Keratinocyte (primary cell): ENCODE results near the gene ELP5. TPM values are rescaled to one million over a fixed set of nuclear protein-coding genes. Genes with fewer than 3 reads are reported as not detected.

Experiments used
- DNase-seq: peaks from one replicate; pipeline ENCODE4 v3.0.0-alpha.2; 2011; ENCODE audit warnings: low read depth, missing footprints, low spot score
- FAIRE-seq: peaks from 2 replicates; lab custom pipeline; 2011; peaks lifted over from hg19 to GRCh38; lab: Jason Lieb, UNC
- H2AFZ ChIP-seq: 2 replicates; pipeline ENCODE4 v1.6.0; 2012; ENCODE audit warnings: low read length, control low read depth, inconsistent platforms; ENCODE audit not compliant: control insufficient read depth
- H3K27ac ChIP-seq: 2 replicates; pipeline ENCODE4 v1.5.1; 2011; ENCODE audit warnings: low read length; ENCODE audit not compliant: control insufficient read depth, insufficient read depth
- H3K27me3 ChIP-seq: 3 replicates; pipeline ENCODE4 v1.6.0; 2011; ENCODE audit warnings: low read length; ENCODE audit not compliant: control insufficient read depth, insufficient read depth; ENCODE audit errors: extremely low read depth
- H3K36me3 ChIP-seq, 2 experiments: 2 replicates in 1 of 2; 3 replicates in 1 of 2; pipeline ENCODE4 v1.5.1; 2011; ENCODE audit warnings: low read length in 2 of 2, mild to moderate bottlenecking in 1 of 2; ENCODE audit not compliant: control insufficient read depth in 2 of 2, insufficient read depth in 2 of 2; ENCODE audit errors: extremely low read depth in 1 of 2
- H3K4me1 ChIP-seq: 3 replicates; pipeline ENCODE4 v1.5.1; 2011; ENCODE audit warnings: low read length; ENCODE audit not compliant: control insufficient read depth, insufficient read depth; ENCODE audit errors: extremely low read depth
- H3K4me2 ChIP-seq: 3 replicates; pipeline ENCODE4 v1.6.0; 2011; ENCODE audit warnings: low read depth, low read length; ENCODE audit not compliant: control insufficient read depth, insufficient read depth; ENCODE audit errors: extremely low read depth
- H3K4me3 ChIP-seq, 3 experiments: fragments of 200-600 bp in 1 of 3; sonication (generic) in 1 of 3; 2 replicates in 2 of 3; 3 replicates in 1 of 3; pipeline ENCODE4 v1.5.1; 2011 to 2016; ENCODE audit warnings: low read length in 3 of 3, mild to moderate bottlenecking in 3 of 3, control low read depth in 2 of 3, inconsistent platforms in 1 of 3, low read depth in 1 of 3, mixed read lengths in 1 of 3, mixed run types in 1 of 3, moderate library complexity in 1 of 3; ENCODE audit not compliant: control insufficient read depth in 2 of 3, insufficient read depth in 2 of 3; ENCODE audit errors: extremely low read depth in 1 of 3
- H3K79me2 ChIP-seq: 2 replicates; pipeline ENCODE4 v1.6.0; 2012; ENCODE audit warnings: low read length; ENCODE audit not compliant: control insufficient read depth, insufficient read depth
- H3K9ac ChIP-seq: 3 replicates; pipeline ENCODE4 v1.6.0; 2011; ENCODE audit warnings: low read length; ENCODE audit not compliant: control insufficient read depth, insufficient read depth; ENCODE audit errors: extremely low read depth
- H3K9me1 ChIP-seq: 3 replicates; pipeline ENCODE4 v1.6.0; 2011; ENCODE audit warnings: low read length; ENCODE audit not compliant: control insufficient read depth, insufficient read depth; ENCODE audit errors: extremely low read depth
- H3K9me3 ChIP-seq: 2 replicates; pipeline ENCODE4 v1.5.1; 2012; ENCODE audit warnings: low read depth, low read length; ENCODE audit not compliant: control insufficient read depth
- H4K20me1 ChIP-seq: 3 replicates; pipeline ENCODE4 v1.6.0; 2011; ENCODE audit warnings: low read length; ENCODE audit not compliant: control insufficient read depth, insufficient read depth; ENCODE audit errors: extremely low read depth
- EZH2 ChIP-seq: IDR thresholded peaks from one replicate; pipeline ENCODE4 v1.6.1; 2012; ENCODE audit warnings: inconsistent platforms, mild to moderate bottlenecking, low read length, moderate library complexity
- dilution Hi-C: fragments of 300-500 bp; cut with MboI; formaldehyde crosslinking; loops from one replicate; pipeline ENCODE4 v1.7.0; 2020; ENCODE audit warnings: low sequenced_read_pairs; ENCODE audit not compliant: extremely low pct_ligation_motif_present
- polyA plus RNA-seq, 5 experiments: library from polyadenylated mRNA; depleted of rRNA in 3 of 5; stranded (reverse) in 3 of 5; stranded (forward) in 1 of 5; unstranded in 1 of 5; fragments of >200 nt; gene quantifications; 1 replicate in 1 of 5; 2 replicates in 3 of 5; 3 replicates in 1 of 5; pipeline versions ENCODE4 v1.2.1 to v1.2.3, GENCODE V29; 2011 to 2012; ENCODE audit warnings: missing spikeins in 2 of 5, low read depth in 1 of 5, low replicate concordance in 1 of 5
- TF ChIP-seq, protein P1 (sequence below), 3 experiments: IDR thresholded peaks in 1 of 3; conservative IDR thresholded peaks in 1 of 3; optimal IDR thresholded peaks in 1 of 3; 2 replicates in 2 of 3; 3 replicates in 1 of 3; pipeline versions ENCODE3 to v1.5.1; 2011; ENCODE audit warnings: low read length in 3 of 3, mild to moderate bottlenecking in 3 of 3, moderate library complexity in 2 of 3, control low read depth in 1 of 3, inconsistent platforms in 1 of 3; ENCODE audit not compliant: insufficient read depth in 2 of 3; ENCODE audit errors: extremely low read depth in 1 of 3

ELP5 gene
- polyA plus RNA-seq, 1 donor (not counting 4 experiments of a cell fraction or from before 2014, with no cell fraction given), result 19.4 TPM

DNA sequence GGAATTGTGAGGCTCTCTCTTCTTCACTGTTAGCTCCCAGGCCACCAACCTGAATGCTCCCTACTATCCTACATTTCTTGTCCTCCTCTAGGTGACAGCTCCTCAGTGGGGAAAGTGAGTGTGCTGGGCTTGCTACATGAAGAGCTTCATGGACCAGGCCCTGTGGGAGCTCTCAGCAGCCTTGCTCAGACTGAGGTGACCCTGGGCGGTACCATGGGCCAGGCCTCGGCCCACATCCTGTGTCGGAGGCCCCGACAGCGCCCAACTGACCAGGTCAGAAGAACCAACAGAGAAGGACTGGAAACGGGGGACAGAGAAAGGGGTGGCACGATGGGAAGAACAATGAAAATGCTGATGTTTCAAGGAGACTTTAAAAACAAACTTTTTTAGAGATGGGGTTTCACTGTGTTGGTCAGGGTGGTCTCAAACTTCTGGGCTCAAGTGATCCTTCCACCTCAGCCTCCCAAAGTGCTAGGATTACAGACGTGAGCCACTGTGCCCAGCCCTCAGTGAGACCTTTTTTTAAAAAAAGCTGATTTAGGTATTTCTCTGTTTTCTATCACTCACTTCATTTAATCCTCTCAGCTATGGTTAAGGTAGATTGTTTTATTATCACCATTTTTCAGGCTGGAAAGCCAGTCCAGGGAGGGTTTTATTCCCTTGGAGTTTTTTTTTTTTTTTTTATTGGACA is 4.9 kb downstream of the ELP5 start:
- Histone ChIP-seq H2AFZ (no peak overlapping the region), H4K20me1 (no peaks in the 10 kb centered on the region), H3K9me1 (no peaks in the 10 kb centered on the region), H3K27me3 (no peaks in the 10 kb centered on the region), H3K9me3 (no peaks in the 10 kb centered on the region), H3K4me2 (no peak overlapping the region), H3K4me3 (no peak overlapping the region), H3K4me1 (peaks cover 28% of the 10 kb centered on the region), H3K79me2 (peaks cover 14% of the 10 kb centered on the region), H3K9ac (no peak overlapping the region), H3K36me3 (peaks cover 8 to 40% of the 10 kb centered on the region in 2 experiments), H3K27ac (no peak overlapping the region)
- dilution Hi-C loops, result no loop called here
- FAIRE-seq, result no peak
- TF ChIP-seq EZH2, result no peak
- TF ChIP-seq, protein P1, sequence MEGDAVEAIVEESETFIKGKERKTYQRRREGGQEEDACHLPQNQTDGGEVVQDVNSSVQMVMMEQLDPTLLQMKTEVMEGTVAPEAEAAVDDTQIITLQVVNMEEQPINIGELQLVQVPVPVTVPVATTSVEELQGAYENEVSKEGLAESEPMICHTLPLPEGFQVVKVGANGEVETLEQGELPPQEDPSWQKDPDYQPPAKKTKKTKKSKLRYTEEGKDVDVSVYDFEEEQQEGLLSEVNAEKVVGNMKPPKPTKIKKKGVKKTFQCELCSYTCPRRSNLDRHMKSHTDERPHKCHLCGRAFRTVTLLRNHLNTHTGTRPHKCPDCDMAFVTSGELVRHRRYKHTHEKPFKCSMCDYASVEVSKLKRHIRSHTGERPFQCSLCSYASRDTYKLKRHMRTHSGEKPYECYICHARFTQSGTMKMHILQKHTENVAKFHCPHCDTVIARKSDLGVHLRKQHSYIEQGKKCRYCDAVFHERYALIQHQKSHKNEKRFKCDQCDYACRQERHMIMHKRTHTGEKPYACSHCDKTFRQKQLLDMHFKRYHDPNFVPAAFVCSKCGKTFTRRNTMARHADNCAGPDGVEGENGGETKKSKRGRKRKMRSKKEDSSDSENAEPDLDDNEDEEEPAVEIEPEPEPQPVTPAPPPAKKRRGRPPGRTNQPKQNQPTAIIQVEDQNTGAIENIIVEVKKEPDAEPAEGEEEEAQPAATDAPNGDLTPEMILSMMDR (optimal IDR thresholded peaks at IDR 0.05 in 1 of 3, IDR thresholded peaks at IDR 0.05 in 1 of 3, conservative IDR thresholded peaks at IDR 0.05 in 1 of 3; ENCODE audit: extremely low read depth in 1 of 3, insufficient read depth in 2 of 3, low read length in 3 of 3), result no peak
- no peak for DNase-seq

GRCh38 chr17:7258731-7259554 is 6.9 kb downstream of the ELP5 start:
- no peak overlapping the region for H3K4me3 ChIP-seq
- H4K20me1 ChIP-seq, result no peaks in the 10 kb centered on the region
- peaks cover 34% of the 10 kb centered on the region for H3K4me1 ChIP-seq
- H2AFZ ChIP-seq, result no peak overlapping the region
- H3K36me3 ChIP-seq, result peaks cover 8 to 40% of the 10 kb centered on the region in 2 experiments
- peak; percentile 82 for FAIRE-seq
- peak overlapping the region; percentile 46 for H3K27ac ChIP-seq
- peak overlapping the region; percentile 6 for H3K9ac ChIP-seq
- DNase-seq, result no peak
- no peaks in the 10 kb centered on the region for H3K9me3 ChIP-seq
- peak overlapping the region; percentile 27 for H3K4me2 ChIP-seq
- H3K9me1 ChIP-seq, result no peaks in the 10 kb centered on the region
- no peaks in the 10 kb centered on the region for H3K27me3 ChIP-seq
- dilution Hi-C loops, result no loop called here
- TF ChIP-seq EZH2, result no peak
- TF ChIP-seq, protein P1 (optimal IDR thresholded peaks at IDR 0.05 in 1 of 3, IDR thresholded peaks at IDR 0.05 in 1 of 3, conservative IDR thresholded peaks at IDR 0.05 in 1 of 3; ENCODE audit: extremely low read depth in 1 of 3, insufficient read depth in 2 of 3, low read length in 3 of 3), result no peak
- peaks cover 3% of the 10 kb centered on the region for H3K79me2 ChIP-seq
